DND-41 (cell line): Measurements from ENCODE around the gene UEVLD.

Experiments
- CTCF ChIP-seq: IDR thresholded peaks from 2 replicates; pipeline ENCODE4 v1.5.1; 2012; ENCODE audit warnings: borderline replicate concordance, low read length, moderate library complexity, mild to moderate bottlenecking; ENCODE audit not compliant: poor library complexity, severe bottlenecking; ENCODE audit errors: extremely low read depth
- EZH2 ChIP-seq: IDR thresholded peaks from 3 replicates; pipeline ENCODE4 v1.6.1; 2012; ENCODE audit warnings: borderline replicate concordance, low read depth, mild to moderate bottlenecking, moderate library complexity, low read length, inconsistent platforms; ENCODE audit not compliant: severe bottlenecking

GRCh38 chr11:18566406-18566805 is 22.1 kb downstream of the UEVLD start:
- TF ChIP-seq CTCF, result no peak
- TF ChIP-seq EZH2, result no peak
